ES-I3 (cell line): ENCODE data around the gene CDH4.
"Not testable (repeated sequence)": the region's sequence is repeated elsewhere in the genome, so short reads cannot be mapped to it uniquely, and the experiment has no call there.

Experiments used
- H3K36me3 ChIP-seq: 2 replicates; pipeline ENCODE4 v1.6.1; 2013; ENCODE audit warnings: mild to moderate bottlenecking, low read length, control low read depth, moderate library complexity; ENCODE audit not compliant: insufficient read depth
- H3K4me1 ChIP-seq: 2 replicates; pipeline ENCODE4 v1.6.1; 2013; ENCODE audit warnings: mild to moderate bottlenecking, control low read depth, low read length; ENCODE audit not compliant: insufficient read depth
- H3K9ac ChIP-seq: 2 replicates; pipeline ENCODE4 v1.6.1; 2013; ENCODE audit warnings: low read depth, mild to moderate bottlenecking, low read length, moderate library complexity
- H3K9me3 ChIP-seq: 2 replicates; pipeline ENCODE4 v1.6.1; 2013; ENCODE audit warnings: mild to moderate bottlenecking, low read length, moderate library complexity; ENCODE audit not compliant: control insufficient read depth, insufficient read depth

Gene CDH4

GRCh38 chr20:61260905-61261304, 8.8 kb downstream of the CDH4 start:
- H3K9me3 ChIP-seq, result no peaks in the 10 kb centered on the region
- H3K36me3 ChIP-seq, result no peaks in the 10 kb centered on the region
- H3K4me1 ChIP-seq, result no peaks in the 10 kb centered on the region; the same call in 1 of the 2 replicates
- no peak overlapping the region for H3K9ac ChIP-seq

GRCh38 chr20:61262036-61262435, 10.0 kb downstream of the CDH4 start:
- Histone ChIP-seq H3K4me1 (no peaks in the 10 kb centered on the region; the same call in 1 of the 2 replicates), H3K9me3 (no peaks in the 10 kb centered on the region), H3K36me3 (no peaks in the 10 kb centered on the region), H3K9ac (no peak overlapping the region)

- Histone ChIP-seq H3K9me3 (no peaks in the 10 kb centered on the region), H3K36me3 (no peaks in the 10 kb centered on the region), H3K9ac (peak overlapping the region; percentile 32; the same call in 1 of the 2 replicates), H3K4me1 (no peaks in the 10 kb centered on the region; the same call in 1 of the 2 replicates)
Measured at GRCh38 chr20:61262514-61262913, 10.5 kb downstream of the CDH4 start.

GRCh38 chr20:61263084-61263695, 11.1 kb downstream of the CDH4 start:
- H3K9ac ChIP-seq, result peak overlapping the region; percentile 32; the same call in 1 of the 2 replicates
- no peaks in the 10 kb centered on the region; the same call in 1 of the 2 replicates for H3K4me1 ChIP-seq
- no peaks in the 10 kb centered on the region for H3K36me3 ChIP-seq
- no peaks in the 10 kb centered on the region for H3K9me3 ChIP-seq

- Histone ChIP-seq H3K9ac (no peak overlapping the region), H3K9me3 (no peaks in the 10 kb centered on the region), H3K4me1 (no peaks in the 10 kb centered on the region; the same call in 1 of the 2 replicates), H3K36me3 (no peaks in the 10 kb centered on the region)
Measured at GRCh38 chr20:61263938-61264337, 11.9 kb downstream of the CDH4 start.

- no peaks in the 10 kb centered on the region; the same call in 1 of the 2 replicates for H3K4me1 ChIP-seq
Measured at GRCh38 chr20:61267241-61267640, 15.2 kb downstream of the CDH4 start.

GRCh38 chr20:61268024-61268423, 16.0 kb downstream of the CDH4 start:
- Histone ChIP-seq H3K9me3 (no peaks in the 10 kb centered on the region), H3K9ac (no peak overlapping the region), H3K36me3 (no peaks in the 10 kb centered on the region), H3K4me1 (no peaks in the 10 kb centered on the region)

More at GRCh38 chr20:61267241-61267640, 15.2 kb downstream of the CDH4 start:
- H3K36me3 ChIP-seq, result no peaks in the 10 kb centered on the region
- no peak overlapping the region for H3K9ac ChIP-seq
- no peaks in the 10 kb centered on the region for H3K9me3 ChIP-seq

- no peak overlapping the region for H3K9ac ChIP-seq
- H3K36me3 ChIP-seq, result no peaks in the 10 kb centered on the region
- H3K4me1 ChIP-seq, result no peaks in the 10 kb centered on the region
- no peaks in the 10 kb centered on the region for H3K9me3 ChIP-seq
Measured at GRCh38 chr20:61271312-61272231, 19.5 kb downstream of the CDH4 start.

- H3K9ac ChIP-seq, H3K9me3 ChIP-seq, H3K36me3 ChIP-seq, H3K4me1 ChIP-seq: not testable (repeated sequence)
Measured at GRCh38 chr20:61273024-61273423, 21.0 kb downstream of the CDH4 start.

- H3K9ac ChIP-seq, H3K36me3 ChIP-seq, H3K4me1 ChIP-seq, H3K9me3 ChIP-seq: not testable (repeated sequence)
Measured at GRCh38 chr20:61273666-61274065, 21.6 kb downstream of the CDH4 start.

GRCh38 chr20:61274326-61274725, 22.3 kb downstream of the CDH4 start:
- Histone ChIP-seq H3K36me3 (no peaks in the 10 kb centered on the region), H3K4me1 (no peaks in the 10 kb centered on the region), H3K9me3 (no peaks in the 10 kb centered on the region), H3K9ac (no peak overlapping the region)

- H3K4me1 ChIP-seq, result no peaks in the 10 kb centered on the region; the same call in 1 of the 2 replicates
- no peaks in the 10 kb centered on the region for H3K36me3 ChIP-seq
- no peaks in the 10 kb centered on the region for H3K9me3 ChIP-seq
- H3K9ac ChIP-seq, result no peak overlapping the region
Measured at GRCh38 chr20:61278296-61278695, 26.2 kb downstream of the CDH4 start.

- Histone ChIP-seq H3K9ac (no peak overlapping the region), H3K36me3 (no peaks in the 10 kb centered on the region), H3K9me3 (no peaks in the 10 kb centered on the region), H3K4me1 (no peaks in the 10 kb centered on the region; the same call in 1 of the 2 replicates)
Measured at GRCh38 chr20:61279621-61280150, 27.6 kb downstream of the CDH4 start.

- Histone ChIP-seq H3K9ac (no peak overlapping the region), H3K4me1 (no peaks in the 10 kb centered on the region; the same call in 1 of the 2 replicates), H3K9me3 (no peaks in the 10 kb centered on the region), H3K36me3 (no peaks in the 10 kb centered on the region)
Measured at GRCh38 chr20:61280217-61280980, 28.3 kb downstream of the CDH4 start.
